ENCODE measurements around the gene FMNL3.
"Not testable (repeated sequence)": the region's sequence is repeated elsewhere in the genome, so short reads cannot be mapped to it uniquely, and the experiment has no call there.

Gene FMNL3

DNA sequence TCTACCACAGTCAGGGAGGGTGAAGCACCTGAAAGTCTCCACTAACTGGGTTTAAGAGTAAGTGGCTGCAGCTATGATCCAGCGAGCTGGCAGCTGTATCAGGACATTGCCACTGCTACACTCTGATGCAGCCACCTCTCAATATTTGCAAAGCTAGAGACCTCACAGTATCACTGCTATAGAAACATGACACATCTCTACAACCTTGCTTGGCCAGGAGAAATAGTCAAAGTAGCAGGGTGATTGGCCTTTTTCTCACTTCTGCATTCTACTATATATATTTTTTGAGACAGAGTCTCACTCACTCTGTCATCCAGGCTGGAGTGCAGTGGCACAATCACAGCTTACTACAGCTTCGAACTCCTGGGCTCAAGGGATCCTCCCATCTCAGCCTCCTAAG is 9.3 kb upstream of the FMNL3 start:
- DNase-seq: no peak

DNA sequence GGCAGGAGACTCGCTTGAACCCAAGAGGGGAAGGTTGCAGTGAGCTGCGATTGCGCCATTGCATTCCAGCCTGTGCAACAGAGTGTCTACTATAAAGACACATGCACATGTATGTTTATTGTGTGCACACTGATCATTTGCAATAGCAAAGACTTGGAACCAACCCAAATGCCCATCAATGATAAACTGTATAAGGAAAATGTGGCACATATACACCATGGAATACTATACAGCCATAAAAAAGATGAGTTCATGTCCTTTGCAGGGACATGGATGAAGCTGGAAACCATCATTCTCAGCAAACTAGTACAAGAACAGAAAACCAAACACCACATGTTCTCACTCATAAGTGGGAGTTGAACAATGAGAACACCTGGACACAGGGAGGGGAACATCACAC is 6.7 kb upstream of the FMNL3 start:
- DNase-seq: not testable (repeated sequence)

DNA sequence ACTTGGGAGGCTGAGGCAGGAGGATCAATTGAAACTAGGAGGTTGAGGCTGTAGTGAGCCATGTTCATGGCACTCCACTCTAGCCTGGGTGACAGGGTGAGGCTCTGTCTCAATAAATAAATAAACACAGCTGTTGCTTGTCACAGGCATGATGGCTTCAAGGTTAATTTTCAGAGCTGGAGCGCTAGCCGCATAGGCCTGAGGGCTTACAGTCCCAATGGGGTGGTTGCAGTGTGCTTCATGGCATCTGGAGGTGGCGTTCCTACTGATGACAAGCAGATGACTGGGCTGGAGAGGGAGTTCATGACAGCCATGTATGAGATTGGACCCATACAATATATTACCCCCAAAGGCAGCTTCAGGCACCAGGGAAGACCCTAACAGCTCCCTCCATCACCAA is 1.6 kb upstream of the FMNL3 start:
- no peak for DNase-seq

DNA sequence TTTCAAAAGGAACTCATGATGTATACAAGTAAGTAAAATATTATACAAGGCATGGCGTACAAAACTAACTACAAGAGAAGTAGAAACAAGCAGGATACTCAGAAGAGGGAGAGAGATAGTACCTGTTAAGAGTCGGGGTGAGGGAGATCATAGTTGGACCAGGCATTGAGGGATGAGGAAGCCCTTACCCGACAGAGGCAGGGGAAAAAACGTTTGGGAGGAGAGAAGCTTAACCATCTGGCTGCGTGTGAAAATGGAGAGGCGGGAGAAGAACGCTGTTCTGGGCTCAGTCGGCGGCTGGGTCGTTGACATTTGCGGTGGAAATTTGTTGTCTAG is 575 bp upstream of the FMNL3 start:
- no peak for DNase-seq

- DNase-seq: peak in 2 of 4 experiments; percentile 32 to 43
Observed at GRCh38 chr12:49706351-49707127, 666 bp downstream of the FMNL3 start.

- no peak for DNase-seq
Observed at GRCh38 chr12:49705479-49706134, 1.6 kb downstream of the FMNL3 start.

DNA sequence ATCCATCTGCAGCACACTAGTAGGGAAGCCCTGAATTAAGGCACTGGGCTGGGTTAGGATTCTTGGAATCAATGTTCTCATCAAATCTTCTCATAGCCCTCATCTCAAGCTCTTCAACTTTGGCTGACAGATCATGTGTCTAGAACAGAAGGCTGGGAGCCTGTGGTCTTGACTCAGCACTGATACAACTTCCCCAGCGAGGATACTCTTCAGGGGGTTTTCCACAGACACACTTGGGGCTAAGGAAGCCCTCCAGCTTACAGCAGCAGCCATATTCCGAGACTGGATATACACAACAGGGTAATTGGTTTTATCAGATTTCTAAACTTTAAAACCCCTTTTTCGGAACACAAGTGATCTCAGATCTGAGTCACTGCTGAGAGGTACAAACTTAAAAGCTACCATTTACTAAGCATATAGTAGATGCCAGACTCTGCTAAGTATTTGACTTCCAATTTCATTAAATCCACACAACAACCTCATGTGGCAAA is 3.5 kb downstream of the FMNL3 start:
- DNase-seq: peak in 1 of 4 experiments; percentile 9

- no peak for DNase-seq
Observed at GRCh38 chr12:49702676-49703215, 4.5 kb downstream of the FMNL3 start.

- DNase-seq: no peak
Observed at GRCh38 chr12:49702009-49702408, 5.2 kb downstream of the FMNL3 start.

GRCh38 chr12:49698619-49699545 is 8.3 kb downstream of the FMNL3 start:
- DNase-seq: no peak

- DNase-seq: no peak
Observed at GRCh38 chr12:49697808-49698207, 9.4 kb downstream of the FMNL3 start.

- DNase-seq: no peak
Observed at GRCh38 chr12:49696723-49697122, 10.5 kb downstream of the FMNL3 start.

DNA sequence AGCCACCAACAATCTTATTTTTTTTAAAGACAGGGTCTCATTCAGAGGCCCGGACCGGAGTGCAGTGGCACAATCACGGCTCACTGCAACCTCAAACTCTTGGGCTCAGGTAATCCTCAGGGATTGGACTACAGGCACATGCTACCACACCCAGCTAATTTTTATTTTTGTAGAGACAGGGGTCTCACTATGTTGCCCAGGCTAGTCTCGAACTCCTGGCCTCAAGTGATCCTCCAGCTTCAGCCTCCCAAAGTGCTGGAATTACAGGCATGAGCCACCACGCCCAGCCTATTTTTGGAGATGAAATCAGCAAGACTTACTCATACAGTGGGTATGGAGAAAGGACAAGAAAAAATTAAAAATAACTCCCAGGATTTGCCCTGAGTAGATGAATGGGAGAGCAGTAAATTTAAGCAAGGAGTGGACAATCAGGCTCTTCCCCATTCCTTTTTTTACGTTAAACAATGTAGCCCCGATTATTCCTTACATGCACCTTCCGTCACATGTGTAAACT is 13.2 kb downstream of the FMNL3 start:
- no peak for DNase-seq

- DNase-seq: no peak
Observed at GRCh38 chr12:49692851-49693250, 14.4 kb downstream of the FMNL3 start.

- DNase-seq: no peak
Observed at GRCh38 chr12:49689785-49690184, 17.4 kb downstream of the FMNL3 start.

DNA sequence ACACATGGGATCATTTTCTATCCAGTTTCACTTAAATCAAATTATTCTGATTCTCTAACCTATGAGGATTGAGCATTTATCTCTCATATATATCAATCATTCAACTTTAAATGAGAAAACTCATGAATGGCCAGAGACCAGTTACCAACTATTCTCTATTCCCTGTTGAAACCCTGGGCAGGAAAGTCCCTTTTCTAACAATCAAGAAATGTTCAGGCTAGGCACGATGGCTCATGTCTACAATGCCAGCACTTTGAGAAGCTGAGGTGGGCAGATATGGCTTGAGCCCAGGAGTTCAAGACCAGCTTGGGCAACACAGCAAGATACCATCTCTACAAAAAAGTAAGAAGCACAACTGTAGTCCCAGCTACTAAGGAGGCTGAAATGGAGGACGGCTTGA is 18.0 kb downstream of the FMNL3 start:
- no peak for DNase-seq

DNA sequence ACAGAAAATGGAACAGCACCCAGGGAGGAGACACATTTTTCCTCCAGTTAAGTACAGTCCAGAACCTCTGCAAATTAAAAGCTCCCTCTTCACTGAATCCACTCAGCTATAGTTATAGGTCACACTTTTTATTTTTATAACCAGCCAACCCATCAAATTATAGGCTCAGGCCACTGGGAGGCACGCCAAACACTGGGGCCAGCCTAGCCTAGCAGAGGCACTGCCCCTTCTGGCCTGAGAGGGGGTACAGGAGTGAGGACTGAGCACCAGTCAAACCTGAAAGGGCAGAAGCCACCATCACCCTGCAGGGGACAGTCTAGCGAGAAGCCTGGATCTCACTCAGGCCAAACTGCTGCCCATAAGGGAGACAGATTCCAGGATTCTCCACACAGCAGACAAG is 19.3 kb downstream of the FMNL3 start:
- no peak for DNase-seq

- DNase-seq: no peak
Observed at GRCh38 chr12:49684310-49684854, 22.8 kb downstream of the FMNL3 start.

DNA sequence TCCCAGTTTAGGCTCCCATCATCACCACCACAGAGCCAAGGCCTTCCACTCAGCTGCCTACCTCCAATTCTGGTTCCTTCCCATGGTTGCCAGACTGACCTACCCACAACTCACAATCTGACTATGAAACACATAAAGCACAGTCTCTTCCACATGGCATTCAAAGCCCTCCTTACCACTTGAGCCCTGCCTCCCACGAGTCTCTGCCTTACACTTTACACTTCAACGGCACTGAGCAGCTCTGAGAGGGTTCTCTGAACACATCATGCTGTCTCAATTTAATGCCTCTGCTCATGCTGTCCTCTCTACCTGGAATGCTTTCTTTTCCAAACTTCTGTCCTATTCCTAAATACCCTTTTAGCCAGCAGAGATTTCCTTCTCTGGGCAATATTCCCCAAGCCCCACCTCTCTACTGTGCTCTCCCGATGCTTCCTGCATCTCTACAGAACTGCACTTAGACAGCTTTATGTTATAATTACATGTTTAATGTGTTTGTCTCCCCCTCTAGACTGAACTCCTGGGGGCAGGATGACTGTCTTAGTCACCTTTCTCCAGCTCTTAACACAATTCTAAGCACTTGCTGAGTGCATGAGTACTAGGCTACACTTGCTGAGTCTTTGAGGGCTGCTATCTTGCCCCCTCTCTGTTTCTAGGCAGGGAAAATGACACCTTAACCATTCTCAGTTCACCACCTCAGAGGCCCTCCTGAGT is 23.5 kb downstream of the FMNL3 start:
- no peak for DNase-seq

DNA sequence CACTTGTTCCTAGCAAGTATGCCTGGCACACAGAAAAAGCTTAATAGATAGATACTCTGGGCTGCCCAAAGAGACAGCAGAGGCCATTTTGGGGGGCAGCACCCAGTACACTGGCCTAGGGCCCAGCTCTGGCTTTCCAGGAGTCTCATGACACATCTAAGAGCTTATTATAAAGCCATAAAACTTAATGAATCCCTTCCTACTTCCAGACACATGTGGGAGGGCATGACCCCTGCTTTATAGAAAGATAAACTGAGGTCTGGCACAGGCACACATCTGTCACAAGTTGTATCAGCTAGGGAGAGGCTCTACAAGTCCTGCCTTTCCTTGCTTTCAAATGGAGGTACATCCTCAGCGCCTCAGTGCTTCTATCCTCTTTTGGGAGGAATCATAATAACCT is 27.1 kb downstream of the FMNL3 start:
- no peak for DNase-seq

GRCh38 chr12:49678711-49679110 is 28.5 kb downstream of the FMNL3 start:
- no peak for DNase-seq

DNA sequence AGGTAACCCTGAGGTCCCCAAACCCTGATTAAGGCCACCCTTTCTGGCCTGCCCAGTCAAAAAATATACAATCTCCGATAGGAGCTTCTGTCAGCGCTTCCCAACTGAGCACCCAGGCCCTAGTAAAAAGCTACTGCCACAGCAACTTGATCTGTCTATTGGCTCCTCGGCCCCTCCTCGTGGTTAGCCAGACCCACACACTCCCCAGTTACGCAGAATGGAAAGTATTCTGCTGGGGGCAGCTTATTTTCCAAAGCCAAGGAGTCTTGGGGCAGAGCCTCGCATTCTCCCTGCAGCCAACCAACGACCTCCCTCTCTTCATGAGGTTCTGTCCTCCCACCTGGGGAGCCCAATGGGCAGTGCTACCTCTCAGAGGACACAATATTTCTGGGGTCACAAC is 32.1 kb downstream of the FMNL3 start:
- DNase-seq: no peak
